HepG2 (cell line): ENCODE data around the gene FANCG. TPM values are rescaled to one million over a fixed set of nuclear protein-coding genes. Genes with fewer than 3 reads are reported as not detected.
A peak's percentile ranks its signal among the peaks of the same experiment; 100 is the strongest.

ENCODE experiments used
- ATF7-NPFF ChIP-seq: sonication (generic); formaldehyde crosslinking; IDR thresholded peaks from 2 replicates; pipeline ENCODE4 v1.8.1; 2023; ENCODE audit warnings: mild to moderate bottlenecking, low read depth, missing genetic modification reagents, moderate library complexity
- BRCA1 ChIP-seq: sonication (generic); formaldehyde crosslinking; IDR thresholded peaks from 2 replicates; pipeline ENCODE4 v1.4.0; 2020; ENCODE audit warnings: missing genetic modification reagents
- DRAP1 ChIP-seq: IDR thresholded peaks from 2 replicates; pipeline ENCODE4 v1.6.1; 2016; ENCODE audit warnings: missing genetic modification reagents, missing compliant biosample characterization
- EZH2 ChIP-seq: conservative IDR thresholded peaks from 2 replicates; pipeline ENCODE4 v1.6.1; 2012; ENCODE audit warnings: mild to moderate bottlenecking, low read depth, low read length, moderate library complexity
- HDAC1 ChIP-seq: sonication (generic); formaldehyde crosslinking; IDR thresholded peaks from 2 replicates; pipeline ENCODE4 v1.5.1; 2020; ENCODE audit warnings: mild to moderate bottlenecking, missing genetic modification reagents
- HNRNPH1 ChIP-seq: fragments of 200-400 bp; formaldehyde crosslinking; optimal IDR thresholded peaks from 2 replicates; pipeline ENCODE3; 2017; ENCODE audit warnings: mild to moderate bottlenecking, low read depth, low read length
- KDM6A ChIP-seq: IDR thresholded peaks from 2 replicates; pipeline ENCODE4 v1.6.1; 2016; ENCODE audit warnings: low read depth
- KMT2B ChIP-seq: IDR thresholded peaks from 2 replicates; pipeline ENCODE4 v1.6.1; 2016; ENCODE audit warnings: missing genetic modification reagents, missing compliant biosample characterization
- MEIS1 ChIP-seq: sonication (generic); formaldehyde crosslinking; IDR thresholded peaks from 2 replicates; pipeline ENCODE4 v1.9.0; 2021; ENCODE audit warnings: mild to moderate bottlenecking, missing genetic modification reagents, moderate library complexity, borderline replicate concordance
- MEIS2 ChIP-seq: sonication (generic); formaldehyde crosslinking; IDR thresholded peaks from 2 replicates; pipeline ENCODE4 v1.9.0; 2021; ENCODE audit warnings: mild to moderate bottlenecking, missing genetic modification reagents
- SNRNP70 ChIP-seq: fragments of 200-400 bp; formaldehyde crosslinking; IDR thresholded peaks from 2 replicates; pipeline ENCODE4 v1.6.1; 2017; ENCODE audit warnings: mild to moderate bottlenecking, low read depth, low read length, moderate library complexity
- SRSF9 ChIP-seq: fragments of 200-400 bp; formaldehyde crosslinking; IDR thresholded peaks from 2 replicates; pipeline ENCODE4 v1.6.1; 2018; ENCODE audit warnings: borderline replicate concordance, mild to moderate bottlenecking, low read depth, low read length; ENCODE audit not compliant: insufficient read depth, poor library complexity, severe bottlenecking
- ZBTB40 ChIP-seq, 2 experiments: fragments of 450-650 bp in 1 of 2; sonication (generic) in 1 of 2; formaldehyde crosslinking in 1 of 2; IDR thresholded peaks; 2 replicates each; pipeline versions ENCODE4 v1.6.1 to v1.8.0; 2016 to 2022; ENCODE audit warnings: antibody characterized with exemption in 1 of 2, mild to moderate bottlenecking in 1 of 2, missing genetic modification reagents in 1 of 2
- ZFP36 ChIP-seq: fragments of 150-350 bp; IDR thresholded peaks from 2 replicates; pipeline ENCODE4 v1.6.1; 2018; ENCODE audit warnings: borderline replicate concordance, low read length, low read depth; ENCODE audit not compliant: partially characterized antibody
- ZNF337 ChIP-seq: sonication (generic); formaldehyde crosslinking; IDR thresholded peaks from 2 replicates; pipeline ENCODE4 v1.5.1; 2020; ENCODE audit warnings: missing genetic modification reagents, low read depth, mild to moderate bottlenecking, borderline replicate concordance
- ZNF543 ChIP-seq: sonication (generic); formaldehyde crosslinking; IDR thresholded peaks from 2 replicates; pipeline ENCODE4 v1.4.0; 2020; ENCODE audit warnings: mild to moderate bottlenecking, missing genetic modification reagents
- ZNF547 ChIP-seq: sonication (generic); formaldehyde crosslinking; IDR thresholded peaks from 2 replicates; pipeline ENCODE4 v1.5.1; 2020; ENCODE audit warnings: mild to moderate bottlenecking, missing genetic modification reagents
- ZNF713 ChIP-seq: sonication (generic); formaldehyde crosslinking; IDR thresholded peaks from 2 replicates; pipeline ENCODE4 v1.4.0; 2020; ENCODE audit warnings: mild to moderate bottlenecking, missing genetic modification reagents
- ZNF747 ChIP-seq: sonication (generic); formaldehyde crosslinking; IDR thresholded peaks from 2 replicates; pipeline ENCODE4 v1.8.1; 2023; ENCODE audit warnings: missing genetic modification reagents, mild to moderate bottlenecking, borderline replicate concordance
- polyA plus RNA-seq, 8 experiments: library from polyadenylated mRNA; depleted of rRNA in 3 of 8; stranded (reverse) in 7 of 8; unstranded in 1 of 8; fragments of >200 nt; fragmentation: Illumina TruSeq in 4 of 8; extraction: Trizol in 4 of 8; gene quantifications; 2 replicates each; pipeline versions ENCODE4 v1.2.1 to v1.2.3, GENCODE V29; 2011 to 2016; ENCODE audit warnings: low read depth in 4 of 8, missing spikeins in 1 of 8, mixed read lengths in 1 of 8; ENCODE audit not compliant: insufficient read depth in 1 of 8
- total RNA-seq, 5 experiments: library from RNA; depleted of rRNA; stranded (reverse); fragments of >200 nt; fragmentation: Illumina TruSeq; extraction: Trizol; gene quantifications; 2 replicates each; pipeline ENCODE4 v1.2.3, GENCODE V29; 2016; ENCODE audit warnings: low read depth in 1 of 5

FANCG gene
- total and polyA plus RNA-seq, 2 of the 13 experiments (the other 11 are each of a cell fraction or from before 2014, with no cell fraction given): 14.4 to 45.1 TPM

- TF ChIP-seq MEIS1 (CRISPR knock-in tag) (peak; percentile 63; the same call in 1 of the 2 replicates), ZFP36 (no peak), BRCA1 (CRISPR knock-in tag) (no peak), KMT2B (CRISPR knock-in tag) (no peak), ATF7-NPFF (CRISPR knock-in tag) (0 out of 2 replicates have a peak, but pooled peaks have one; percentile 23), ZBTB40 (IDR thresholded peaks at IDR 0.05) (no peak), ZBTB40 (CRISPR knock-in tag; IDR thresholded peaks at IDR 0.05) (peak; percentile 58; the same call in 1 of the 2 replicates), ZNF713 (CRISPR knock-in tag) (no peak), HNRNPH1 (no peak), HDAC1 (CRISPR knock-in tag) (peak; percentile 62), MEIS2 (CRISPR knock-in tag) (no peak), ZNF547 (no peak), ZNF337 (CRISPR knock-in tag) (no peak), ZNF747 (CRISPR knock-in tag) (peak; percentile 34), SNRNP70 (no peak), ZNF543 (peak; percentile 71; the same call in 1 of the 2 replicates), DRAP1 (CRISPR knock-in tag) (0 out of 2 replicates have a peak, but pooled peaks have one; percentile 11), SRSF9 (no peak), KDM6A (CRISPR knock-in tag) (no peak), EZH2 (no peak)
These were observed 7.8 kb downstream of the FANCG start (continued) for GRCh38 chr9:35071814-35072460.
